Measurements from ENCODE around the gene TNS2. TPM values are rescaled to one million over a fixed set of nuclear protein-coding genes. Genes with fewer than 3 reads are reported as not detected.
"Not testable (repeated sequence)": the region's sequence is repeated elsewhere in the genome, so short reads cannot be mapped to it uniquely, and the experiment has no call there.

The TNS2 gene
- total RNA-seq, 2 donors from 2014 or later, result 1.2 to 2.1 TPM

DNA sequence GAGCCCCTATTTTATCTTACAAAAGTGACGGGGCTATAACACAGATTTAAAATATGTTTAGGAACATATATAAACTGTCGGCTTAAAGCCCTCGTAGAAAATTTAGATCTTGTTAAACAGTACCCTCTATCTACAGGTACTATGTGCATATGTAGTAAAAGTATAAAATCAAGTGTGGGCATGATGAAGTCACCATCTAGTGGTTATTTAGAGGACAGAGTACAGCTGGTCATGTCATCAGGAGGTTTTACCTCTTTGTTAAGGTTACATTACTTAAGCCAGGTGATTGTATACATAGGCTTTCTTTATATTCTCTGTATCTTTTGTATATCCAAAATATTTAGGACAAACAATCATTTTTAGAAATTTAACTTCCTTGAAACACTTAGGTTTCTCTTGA is 18.2 kb upstream of the TNS2 start:
- peaks cover 22 to 46% of the 10 kb centered on the region in 2 donors for H3K36me3 Mint-ChIP-seq
- DNase-seq (ENCODE audit: low spot score in 2 of 2) (no peak), ATAC-seq (no peak)
- H3K9me3 Mint-ChIP-seq, result no peaks in the 10 kb centered on the region
- H3K27ac Mint-ChIP-seq, result peak overlapping the region; percentile 46 to 77

- not testable (repeated sequence) for H3K27ac Mint-ChIP-seq; H3K9me3 Mint-ChIP-seq; ATAC-seq; DNase-seq (ENCODE audit: low spot score in 2 of 2)
- H3K36me3 Mint-ChIP-seq, result peaks cover 28 to 47% of the 10 kb centered on the region in 2 donors
These were observed 16.0 kb upstream of the TNS2 start for GRCh38 chr12:53033832-53034231.

DNA sequence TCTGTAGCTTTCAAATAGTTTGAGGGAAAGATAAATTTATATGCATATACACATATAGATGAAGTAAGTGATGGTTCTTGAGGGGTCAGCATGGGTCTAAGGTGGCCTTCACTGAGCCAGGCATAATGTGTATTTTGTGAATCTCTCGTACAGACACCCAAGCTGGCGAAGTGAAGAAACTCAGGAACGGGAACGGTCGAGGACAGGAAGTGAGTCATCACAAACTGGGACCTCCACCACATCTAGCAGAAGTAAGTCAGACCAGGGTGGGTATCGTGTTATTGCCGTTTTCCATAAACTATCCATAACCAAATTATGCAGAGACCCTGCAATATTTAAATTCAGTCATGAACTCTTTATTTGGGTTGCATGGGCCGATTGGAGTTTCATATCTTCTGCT is 15.4 kb upstream of the TNS2 start:
- H3K9me3 Mint-ChIP-seq, result no peaks in the 10 kb centered on the region
- ATAC-seq, result no peak
- H3K27ac Mint-ChIP-seq, result peak overlapping the region in 1 of 2 donors; percentile 69
- no peak for DNase-seq (ENCODE audit: low spot score in 2 of 2)
- H3K36me3 Mint-ChIP-seq, result peaks cover 32 to 52% of the 10 kb centered on the region in 2 donors

DNA sequence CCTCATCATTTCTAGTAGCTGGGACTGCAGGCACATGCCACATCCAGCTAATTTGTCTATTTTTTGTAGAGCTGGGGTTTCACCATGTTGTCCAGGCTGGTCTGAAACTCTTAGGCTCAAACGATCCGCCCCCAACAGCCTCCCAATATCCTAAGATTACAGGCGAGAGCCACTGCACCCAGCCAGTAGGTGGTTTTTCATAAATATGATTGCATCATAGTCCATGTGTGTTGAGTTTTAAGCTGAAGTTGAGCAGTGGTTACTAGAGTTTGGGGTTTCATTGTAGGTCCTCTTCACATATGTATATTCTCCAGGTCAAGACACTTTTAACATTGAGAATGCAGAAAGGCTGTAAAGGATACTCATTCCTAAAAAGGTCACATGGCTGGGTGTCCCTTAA is 13.1 kb upstream of the TNS2 start:
- DNase-seq (ENCODE audit: low spot score in 2 of 2) (no peak), ATAC-seq (no peak)
- Mint-ChIP-seq H3K9me3 (no peaks in the 10 kb centered on the region), H3K36me3 (peaks cover 32 to 52% of the 10 kb centered on the region in 2 donors), H3K27ac (no peak overlapping the region)

DNA sequence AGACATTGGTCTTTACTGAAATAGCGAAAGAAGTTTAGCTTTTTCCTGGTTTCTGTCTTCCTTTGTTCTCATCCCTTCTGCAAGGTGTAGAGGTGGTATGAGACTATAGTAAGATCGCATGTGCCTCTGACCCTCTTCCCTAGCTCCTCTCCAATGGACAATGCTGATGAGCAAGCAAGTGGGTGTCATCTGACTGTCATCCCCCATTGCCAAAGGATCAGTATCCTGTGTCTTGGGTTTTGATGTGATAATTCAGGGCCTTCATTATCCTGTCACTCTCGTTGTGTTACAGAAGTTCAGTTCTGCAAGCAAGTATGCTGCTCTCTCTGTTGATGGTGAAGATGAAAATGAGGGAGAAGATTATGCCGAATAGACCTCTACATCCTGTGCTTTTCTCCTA is 10.0 kb upstream of the TNS2 start:
- no peak overlapping the region for H3K27ac Mint-ChIP-seq
- no peaks in the 10 kb centered on the region for H3K9me3 Mint-ChIP-seq
- H3K36me3 Mint-ChIP-seq, result peaks cover 19 to 31% of the 10 kb centered on the region in 2 donors
- no peak for DNase-seq (ENCODE audit: low spot score in 2 of 2)
- no peak for ATAC-seq

DNA sequence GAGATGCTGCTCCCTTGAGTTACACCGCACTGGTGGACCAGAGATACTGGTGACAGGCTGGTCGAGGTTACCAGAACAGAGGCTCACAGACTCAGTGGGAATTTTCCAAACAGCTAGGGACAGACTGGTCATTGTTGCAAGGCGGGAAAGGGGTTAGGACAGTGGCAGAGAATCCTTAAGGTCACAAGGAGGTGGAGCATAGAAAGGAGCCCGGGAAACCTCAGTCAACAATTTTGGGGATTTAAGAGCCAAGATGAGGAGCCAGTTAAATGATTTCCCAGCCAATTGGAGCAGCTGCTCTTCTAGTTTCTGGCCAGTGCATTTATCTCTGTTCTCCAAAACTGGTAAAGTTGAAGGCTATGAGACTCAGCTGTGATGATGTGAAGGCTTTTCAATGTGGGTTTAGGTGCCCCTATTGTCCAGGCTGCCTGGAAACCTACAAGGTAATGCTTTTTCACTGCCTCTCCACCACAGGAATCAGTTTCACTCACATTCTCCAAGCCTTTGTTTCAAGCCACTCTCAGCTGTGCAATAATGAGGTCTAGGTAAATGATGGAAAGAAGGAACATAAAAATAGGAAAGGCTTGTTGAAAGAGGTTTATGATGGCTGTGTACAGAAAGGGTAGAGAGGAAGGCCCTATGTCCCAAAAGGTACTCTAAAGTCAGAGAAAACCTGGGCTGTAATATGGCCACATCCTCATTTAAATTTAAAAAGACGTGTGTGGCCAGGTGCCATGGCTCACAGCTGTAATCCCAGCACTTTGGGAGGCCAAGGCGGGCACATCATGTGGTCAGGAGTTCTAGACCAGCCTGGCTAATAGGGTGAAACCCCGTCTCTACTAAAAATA is 7.0 kb upstream of the TNS2 start:
- Mint-ChIP-seq H3K9me3 (no peaks in the 10 kb centered on the region), H3K36me3 (peaks cover 9 to 16% of the 10 kb centered on the region in 2 donors), H3K27ac (peak overlapping the region; percentile 18 to 78)
- no peak for ATAC-seq
- DNase-seq (ENCODE audit: low spot score in 2 of 2), result no peak

- peak overlapping the region; percentile 3 to 72 for H3K27ac Mint-ChIP-seq
- DNase-seq (ENCODE audit: low spot score in 2 of 2), result no peak
- no peaks in the 10 kb centered on the region for H3K9me3 Mint-ChIP-seq
- no peak for ATAC-seq
- peaks cover 1 to 8% of the 10 kb centered on the region in 2 donors for H3K36me3 Mint-ChIP-seq
These were observed 5.7 kb upstream of the TNS2 start for GRCh38 chr12:53044052-53044581.

DNA sequence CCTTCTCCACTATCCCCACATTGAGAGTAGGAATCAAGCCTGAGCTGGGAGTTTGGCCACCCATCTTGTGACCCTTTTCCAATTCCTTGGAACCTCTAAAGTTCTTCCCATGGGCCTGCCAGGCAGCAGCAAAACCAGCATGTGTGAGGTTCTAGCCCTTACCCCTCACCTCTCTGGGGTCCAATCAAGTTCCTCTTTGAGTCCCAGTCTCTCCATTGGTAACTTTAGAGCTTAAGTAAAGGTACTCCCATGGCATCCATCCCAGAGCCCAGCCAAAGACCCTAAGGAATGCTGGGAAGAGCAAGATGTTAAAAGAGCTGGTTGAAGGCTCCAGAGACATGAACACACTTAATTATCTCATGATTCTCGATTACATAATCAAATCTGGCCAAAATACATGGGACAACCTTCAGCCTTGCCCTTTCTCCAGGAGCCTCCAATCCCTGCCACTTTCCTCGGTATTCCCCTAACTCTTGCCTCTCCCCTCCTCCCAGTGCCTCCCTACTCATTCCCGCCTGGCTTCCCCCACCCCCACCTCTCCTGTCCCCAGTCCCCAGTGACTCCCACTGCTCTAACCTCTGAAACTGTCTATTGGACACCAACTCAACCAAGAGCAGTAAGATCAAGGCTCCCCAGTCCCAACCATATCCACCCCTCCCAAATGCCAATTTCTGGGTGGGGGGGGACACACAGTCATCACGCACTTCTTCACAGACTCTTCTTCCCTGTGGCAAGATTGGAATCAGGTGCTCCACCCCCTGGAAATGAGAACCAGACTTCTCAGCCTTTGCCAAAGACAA is 4.8 kb upstream of the TNS2 start:
- DNase-seq (ENCODE audit: low spot score in 2 of 2), result no peak
- peaks cover 0 to under 1% of the 10 kb centered on the region in 2 donors for H3K36me3 Mint-ChIP-seq
- no peak for ATAC-seq
- H3K9me3 Mint-ChIP-seq, result no peaks in the 10 kb centered on the region
- peak overlapping the region; percentile 3 to 79 for H3K27ac Mint-ChIP-seq

GRCh38 chr12:53045696-53046045 is 4.2 kb upstream of the TNS2 start:
- Mint-ChIP-seq H3K36me3 (no peaks in the 10 kb centered on the region), H3K27ac (peak overlapping the region in 1 of 2 donors; percentile 79), H3K9me3 (no peaks in the 10 kb centered on the region)
- ATAC-seq (no peak), DNase-seq (ENCODE audit: low spot score in 2 of 2) (no peak)

DNA sequence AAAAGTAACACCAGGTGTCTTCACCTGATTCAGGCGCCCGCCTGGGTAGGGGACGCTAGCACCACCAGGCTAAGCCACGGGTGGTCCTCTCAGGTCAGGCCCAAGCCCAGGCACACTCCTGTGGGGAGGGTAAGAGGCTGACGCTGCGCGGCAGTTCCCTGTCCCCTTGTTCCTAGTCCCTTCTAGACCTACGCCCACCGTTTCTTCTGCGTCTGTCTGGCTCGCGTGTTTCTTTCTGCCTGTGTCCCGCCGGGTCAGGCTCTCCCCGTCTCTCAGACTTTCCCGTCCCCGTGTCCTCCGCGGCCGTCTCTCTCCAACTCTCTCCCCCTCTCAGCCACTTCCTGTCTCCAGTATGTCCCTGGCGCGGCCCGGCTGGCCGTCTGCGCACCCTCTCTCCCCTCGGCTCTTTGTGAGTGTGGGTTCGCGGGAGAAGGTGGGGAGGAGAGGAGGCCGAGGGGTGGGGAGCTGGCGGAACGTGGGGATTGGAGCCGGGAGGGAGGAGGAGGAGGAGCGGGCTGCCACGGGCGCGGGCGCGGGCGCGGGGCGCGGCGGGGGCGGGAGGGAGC is 3.1 kb upstream of the TNS2 start:
- no peaks in the 10 kb centered on the region for H3K9me3 Mint-ChIP-seq
- no peaks in the 10 kb centered on the region for H3K36me3 Mint-ChIP-seq
- DNase-seq (ENCODE audit: low spot score in 2 of 2) (peak in 1 of 2 donors; percentile 54), ATAC-seq (peak; percentile 27 to 67)
- H3K27ac Mint-ChIP-seq, result peak overlapping the region in 1 of 2 donors; percentile 66

DNA sequence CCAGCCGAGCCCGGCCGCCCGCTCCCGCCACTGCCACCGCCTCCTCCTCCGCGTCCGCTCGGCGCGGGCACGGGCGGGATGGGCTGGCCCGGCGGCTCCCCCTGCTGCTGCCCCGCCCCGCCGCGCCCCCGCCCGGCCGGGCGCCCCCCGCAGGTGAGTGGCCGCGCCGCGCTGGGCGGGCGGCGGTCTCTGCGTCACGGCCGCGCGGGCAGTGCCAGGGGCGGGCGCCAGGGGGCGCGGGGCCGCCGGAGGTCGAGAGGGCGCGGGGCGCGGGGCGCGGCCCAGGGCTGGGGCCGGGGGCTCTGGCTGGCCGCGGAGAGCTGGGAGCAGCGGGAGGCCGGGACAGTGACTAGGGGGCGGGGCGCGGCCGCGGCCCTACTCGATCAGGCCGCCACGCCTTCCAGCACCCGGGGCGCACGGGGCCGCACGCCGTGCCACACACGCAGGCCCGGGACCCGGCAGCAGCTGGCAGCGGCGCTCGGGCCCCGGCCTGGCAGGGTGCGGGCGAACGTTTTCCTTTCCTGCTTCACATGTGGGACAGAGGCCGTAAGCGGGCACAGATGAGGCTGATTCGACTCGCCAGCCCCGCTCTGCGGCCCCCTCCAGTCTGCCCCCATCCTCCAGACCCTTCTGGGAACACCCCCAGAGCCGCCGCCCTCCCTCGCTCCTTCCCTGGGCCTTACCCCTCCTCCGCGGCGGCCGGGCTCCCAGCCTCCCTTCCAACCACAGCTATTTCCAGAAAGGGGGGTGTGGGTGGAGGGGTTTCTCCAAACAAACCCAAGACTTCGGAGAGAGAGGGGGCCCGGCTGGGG is 2.4 kb upstream of the TNS2 start:
- H3K27ac Mint-ChIP-seq, result peak overlapping the region in 1 of 2 donors; percentile 66
- DNase-seq (ENCODE audit: low spot score in 2 of 2) (peak in 1 of 2 donors; percentile 80), ATAC-seq (peak; percentile 74 to 75)
- H3K36me3 Mint-ChIP-seq, result no peaks in the 10 kb centered on the region
- H3K9me3 Mint-ChIP-seq, result no peaks in the 10 kb centered on the region

GRCh38 chr12:53048033-53048779 is 1.7 kb upstream of the TNS2 start:
- H3K27ac Mint-ChIP-seq, result peak overlapping the region in 1 of 2 donors; percentile 20
- DNase-seq (ENCODE audit: low spot score in 2 of 2) (no peak), ATAC-seq (no peak)
- H3K9me3 Mint-ChIP-seq, result no peaks in the 10 kb centered on the region
- no peaks in the 10 kb centered on the region for H3K36me3 Mint-ChIP-seq

DNA sequence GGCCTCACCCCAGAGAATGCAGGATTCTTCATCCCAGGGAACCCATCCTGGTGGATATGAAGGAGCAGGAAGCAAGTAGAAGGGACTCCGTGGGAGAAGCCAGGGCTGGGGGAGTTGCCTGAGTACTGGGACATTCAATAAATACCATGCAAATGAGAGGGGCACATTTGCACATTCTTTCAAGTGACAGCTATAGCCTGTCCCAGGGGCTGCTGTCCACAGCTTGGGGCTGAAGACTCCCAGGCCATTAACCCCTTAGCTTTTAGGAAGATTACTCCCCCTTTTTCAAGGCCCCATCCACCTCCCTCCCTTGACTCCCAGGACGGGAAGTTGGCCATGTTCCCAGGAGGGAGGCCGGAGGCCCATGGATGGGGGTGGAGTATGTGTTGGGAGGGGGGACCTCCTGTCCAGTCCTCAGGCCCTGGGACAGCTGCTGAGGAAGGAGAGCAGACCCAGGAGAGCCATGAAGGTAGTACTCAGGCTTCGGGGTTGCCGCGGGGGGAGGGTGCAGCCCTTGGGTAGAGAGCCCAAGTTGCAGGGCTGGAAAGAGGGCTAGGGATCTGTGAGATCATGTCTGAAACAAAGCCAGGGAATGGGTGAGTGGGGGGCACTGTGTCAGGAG is 974 bp upstream of the TNS2 start:
- no peaks in the 10 kb centered on the region for H3K36me3 Mint-ChIP-seq
- H3K27ac Mint-ChIP-seq, result no peak overlapping the region
- no peak for ATAC-seq
- no peak for DNase-seq (ENCODE audit: low spot score in 2 of 2)
- no peaks in the 10 kb centered on the region for H3K9me3 Mint-ChIP-seq

DNA sequence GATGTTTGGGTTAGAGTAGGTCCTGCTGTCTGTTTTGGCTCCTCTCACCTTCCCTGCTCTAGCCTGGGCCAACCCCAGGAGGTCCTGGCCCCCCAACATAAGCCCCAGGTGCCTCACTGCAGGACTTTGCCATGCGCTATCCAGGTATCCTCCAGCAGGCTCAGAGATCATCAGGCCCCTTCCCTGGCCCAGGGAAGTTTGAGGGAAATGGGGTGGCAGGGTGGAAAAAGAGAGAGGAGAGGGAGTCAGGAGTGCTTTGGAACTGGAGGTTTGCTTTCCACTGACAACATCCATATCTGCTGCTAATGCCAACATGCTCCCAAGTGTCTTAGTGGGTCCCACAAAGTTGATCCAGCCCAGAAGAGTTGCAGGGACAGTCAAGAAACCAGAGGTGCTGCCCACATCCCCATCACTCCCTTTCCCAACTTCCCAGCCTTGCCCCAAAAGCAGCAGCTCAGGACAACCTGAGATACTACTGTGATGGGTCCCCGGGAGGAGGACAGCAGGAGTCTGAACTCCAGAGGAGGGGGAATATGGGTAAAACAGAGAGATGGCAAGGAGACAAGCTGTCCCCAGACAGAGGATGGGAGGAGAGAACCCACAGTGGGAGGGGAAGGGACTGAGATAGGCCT is 677 bp downstream of the TNS2 start:
- Mint-ChIP-seq H3K36me3 (no peaks in the 10 kb centered on the region), H3K9me3 (no peaks in the 10 kb centered on the region), H3K27ac (no peak overlapping the region)
- DNase-seq (ENCODE audit: low spot score in 2 of 2), result no peak
- no peak for ATAC-seq

Data from activated naive CD4-positive, alpha-beta T cell treated with anti-CD3 and anti-CD28 coated beads, Interleukin-2, amount 50 U/mL, for 72 hours (primary cell).